Astrocyte of the spinal cord (primary cell): ENCODE results near the gene UGT1A8.

Experiments
- DNase-seq: peaks from one replicate; pipeline ENCODE4 v3.0.0; 2011; ENCODE audit warnings: low read depth, low spot score
- H3K4me3 ChIP-seq: 2 replicates; pipeline ENCODE4 v1.5.1; 2011; ENCODE audit warnings: low read depth, mild to moderate bottlenecking, low read length, moderate library complexity
- in situ Hi-C: cut with HindIII; loops from 2 replicates; pipeline ENCODE4 v1.10.0; 2017; ENCODE audit warnings: low sequenced_read_pairs
- TF ChIP-seq, protein P1 (sequence below): IDR thresholded peaks from 2 replicates; pipeline ENCODE4 v1.5.1; 2012; ENCODE audit warnings: low read depth, mild to moderate bottlenecking, low read length, inconsistent platforms

UGT1A8 gene

DNA sequence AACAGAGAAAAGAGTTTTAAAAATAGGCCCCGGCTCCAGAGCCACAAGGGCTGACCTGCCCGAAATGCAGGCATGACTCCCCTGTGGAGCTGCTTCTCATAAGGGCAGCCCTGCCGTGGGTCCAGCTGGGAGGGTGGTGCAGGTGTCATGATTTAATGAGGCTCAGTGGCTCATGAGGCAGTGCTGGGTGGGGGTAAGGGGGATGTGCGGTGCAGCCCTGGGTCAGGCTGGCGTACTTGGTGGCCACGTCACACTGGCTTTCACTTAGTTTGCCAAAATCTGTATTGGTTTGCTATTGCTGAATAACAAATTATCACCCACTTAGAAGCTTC, 203.3 kb downstream of the UGT1A8 start:
- TF ChIP-seq, protein P1, sequence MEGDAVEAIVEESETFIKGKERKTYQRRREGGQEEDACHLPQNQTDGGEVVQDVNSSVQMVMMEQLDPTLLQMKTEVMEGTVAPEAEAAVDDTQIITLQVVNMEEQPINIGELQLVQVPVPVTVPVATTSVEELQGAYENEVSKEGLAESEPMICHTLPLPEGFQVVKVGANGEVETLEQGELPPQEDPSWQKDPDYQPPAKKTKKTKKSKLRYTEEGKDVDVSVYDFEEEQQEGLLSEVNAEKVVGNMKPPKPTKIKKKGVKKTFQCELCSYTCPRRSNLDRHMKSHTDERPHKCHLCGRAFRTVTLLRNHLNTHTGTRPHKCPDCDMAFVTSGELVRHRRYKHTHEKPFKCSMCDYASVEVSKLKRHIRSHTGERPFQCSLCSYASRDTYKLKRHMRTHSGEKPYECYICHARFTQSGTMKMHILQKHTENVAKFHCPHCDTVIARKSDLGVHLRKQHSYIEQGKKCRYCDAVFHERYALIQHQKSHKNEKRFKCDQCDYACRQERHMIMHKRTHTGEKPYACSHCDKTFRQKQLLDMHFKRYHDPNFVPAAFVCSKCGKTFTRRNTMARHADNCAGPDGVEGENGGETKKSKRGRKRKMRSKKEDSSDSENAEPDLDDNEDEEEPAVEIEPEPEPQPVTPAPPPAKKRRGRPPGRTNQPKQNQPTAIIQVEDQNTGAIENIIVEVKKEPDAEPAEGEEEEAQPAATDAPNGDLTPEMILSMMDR: no peak
- DNase-seq: no peak
- no peak overlapping the region for H3K4me3 ChIP-seq
- in situ Hi-C loops: no loop called here

DNA sequence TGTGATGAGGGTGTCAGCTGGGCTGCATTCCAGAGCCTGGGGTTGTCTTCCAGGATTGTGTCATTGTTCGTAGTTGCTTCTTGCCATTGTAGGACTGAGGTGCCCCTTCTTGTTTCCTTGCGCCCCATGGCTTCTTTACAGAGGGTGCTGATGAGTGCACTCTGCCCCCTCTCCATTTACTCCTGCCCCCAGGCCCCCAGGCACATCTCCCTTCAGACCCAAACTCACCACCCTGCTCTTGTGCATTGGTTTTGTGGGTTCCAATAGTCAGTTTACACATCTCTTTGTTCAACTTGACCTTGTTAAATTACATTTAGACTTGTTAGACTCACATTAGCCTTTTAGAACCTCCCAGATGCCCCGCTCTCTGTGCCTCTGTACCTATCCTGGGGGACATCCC, 203.8 kb downstream of the UGT1A8 start:
- no peak overlapping the region for H3K4me3 ChIP-seq
- TF ChIP-seq, protein P1: no peak
- DNase-seq: no peak
- in situ Hi-C loops: no loop called here

DNA sequence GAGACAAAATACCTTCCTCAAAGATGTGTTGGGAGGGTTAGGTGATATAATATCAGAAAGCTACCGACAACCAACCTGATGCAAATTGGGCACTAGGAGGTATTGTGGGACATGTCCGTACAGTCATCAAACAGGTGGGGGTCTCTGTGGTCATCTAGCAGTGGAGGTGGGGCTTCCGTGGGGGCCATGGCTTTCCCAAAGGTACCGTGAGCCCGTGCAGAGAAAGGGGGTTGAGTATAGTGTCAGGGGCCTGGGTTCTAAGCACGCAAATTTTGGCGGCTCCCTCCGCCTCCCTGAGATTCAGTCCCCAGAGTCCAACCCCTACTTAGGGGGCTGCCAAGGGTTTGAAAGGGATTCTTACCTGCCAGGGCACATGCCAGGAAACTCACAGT, 204.3 kb downstream of the UGT1A8 start:
- in situ Hi-C loops: no loop called here
- H3K4me3 ChIP-seq: no peak overlapping the region
- no peak for DNase-seq
- TF ChIP-seq, protein P1: no peak

DNA sequence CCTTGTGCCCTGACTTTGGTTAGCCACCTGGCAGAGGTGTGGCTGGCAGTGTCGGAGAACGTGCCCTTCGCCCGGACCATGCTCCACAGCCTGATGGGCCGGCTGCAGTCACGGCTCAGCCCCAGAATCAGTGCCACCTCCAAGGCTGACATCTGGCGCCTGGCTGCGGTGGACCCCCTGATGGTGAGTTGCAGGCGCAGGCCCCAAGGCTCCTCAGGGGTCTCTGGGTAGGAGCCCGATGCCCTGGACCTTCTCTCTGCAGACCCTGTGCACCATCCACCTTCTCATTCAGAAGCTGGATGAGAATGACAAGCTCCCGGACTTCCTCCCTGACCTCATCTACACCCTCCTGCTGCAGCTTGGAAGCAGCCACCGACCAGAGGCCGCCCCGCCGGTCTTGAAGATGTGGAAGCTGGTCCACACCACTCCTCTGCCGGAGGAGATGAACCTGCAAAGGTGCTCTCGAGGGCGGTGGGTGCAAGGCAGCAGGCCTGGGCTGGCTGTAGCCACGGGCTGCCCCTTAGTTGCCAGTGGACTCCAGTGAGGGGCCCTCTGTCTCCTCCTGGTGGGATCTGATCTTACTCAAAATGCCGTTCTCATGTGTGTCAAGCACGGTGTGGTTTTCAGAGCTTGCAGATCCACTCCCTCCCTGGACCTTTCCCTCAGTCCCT, 204.8 kb downstream of the UGT1A8 start:
- in situ Hi-C loops: no loop called here
- H3K4me3 ChIP-seq: no peak overlapping the region
- no peak for DNase-seq
- TF ChIP-seq, protein P1: no peak
